GM12892 (cell line): Measurements from ENCODE around the gene TBC1D9B.

Experiments
- POLR2A ChIP-seq: IDR thresholded peaks from 2 replicates; pipeline ENCODE4 v1.6.1; 2011; ENCODE audit warnings: low read depth, low read length, control low read depth
- POLR2AphosphoS5 ChIP-seq: IDR thresholded peaks from 2 replicates; pipeline ENCODE4 v1.6.1; 2011; ENCODE audit warnings: low read depth, low read length, control low read depth

DNA sequence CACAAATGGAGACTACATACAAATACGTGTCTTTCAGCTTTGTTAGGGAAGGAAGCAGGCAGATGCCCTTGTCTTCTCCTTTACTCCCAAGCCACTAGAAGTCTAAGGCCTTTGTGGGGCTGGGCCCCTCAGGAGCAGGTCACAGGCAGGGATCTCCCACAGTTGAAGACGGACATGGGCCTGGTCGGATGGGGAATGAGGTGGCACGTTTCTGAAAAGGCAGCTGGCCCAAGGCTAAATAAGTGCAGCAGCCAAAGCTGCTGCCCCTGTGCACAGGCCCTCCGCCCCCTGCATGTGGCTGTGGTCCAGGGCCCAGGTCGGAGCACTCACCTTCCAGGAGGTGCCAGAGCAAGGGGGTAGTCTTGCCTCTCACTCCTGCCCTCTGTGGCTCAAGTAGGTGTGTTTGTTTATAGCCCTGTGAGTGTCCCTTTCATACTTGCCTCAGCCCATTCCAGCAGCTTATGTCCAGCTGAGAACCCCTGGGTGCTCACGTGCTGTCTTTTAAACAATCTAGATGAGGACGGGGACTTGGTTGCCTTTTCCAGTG is 85.2 kb downstream of the TBC1D9B start:
- TF ChIP-seq POLR2A (no peak), POLR2AphosphoS5 (no peak)
